Measurements from ENCODE around the gene EPAS1. TPM values are rescaled to one million over a fixed set of nuclear protein-coding genes. Genes with fewer than 3 reads are reported as not detected.

The EPAS1 gene
- total and polyA plus RNA-seq, 4 donors: 26.2 to 193 (median 61.1) TPM

DNA sequence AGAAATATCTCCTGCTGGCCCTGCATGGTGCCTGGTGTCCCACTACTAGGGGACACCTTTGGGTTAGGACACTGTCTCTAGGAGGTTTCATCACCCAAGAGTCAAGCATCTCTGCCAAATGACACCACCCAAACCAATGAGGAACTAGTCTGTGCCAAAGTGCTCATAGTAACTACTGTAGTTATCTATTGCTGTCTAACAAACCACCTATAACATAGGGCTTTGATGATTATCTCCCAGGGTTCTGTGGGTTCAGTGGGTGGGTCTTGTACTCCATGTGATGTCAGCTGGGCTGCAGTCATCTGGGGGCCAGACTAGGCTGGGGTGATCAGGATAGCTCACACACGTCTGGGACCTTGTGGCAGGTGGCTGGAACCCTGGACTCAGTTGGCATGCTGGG is 59.8 kb downstream of the EPAS1 start:
- Histone ChIP-seq H3K27me3 (ENCODE audit: control insufficient read depth in 4 of 4, insufficient read depth in 4 of 4, low read length in 3 of 4) (no peaks in the 10 kb centered on the region), H3K36me3 (ENCODE audit: control insufficient read depth in 4 of 4, insufficient read depth in 3 of 4, low read depth in 1 of 4, low read length in 3 of 4) (peaks cover 23 to 86% (median 64%) of the 10 kb centered on the region in 4 donors), H3K27ac (ENCODE audit: low read depth in 1 of 2, low read length in 2 of 2) (no peak overlapping the region), H3K9ac (ENCODE audit: low read depth in 1 of 2, low read length in 2 of 2) (no peak overlapping the region), H3K9me3 (ENCODE audit: control insufficient read depth in 4 of 4, low read length in 3 of 4) (no peaks in the 10 kb centered on the region), H3K4me3 (ENCODE audit: low read depth in 1 of 3, low read length in 3 of 3) (no peak overlapping the region), H3K4me1 (ENCODE audit: control insufficient read depth in 4 of 4, insufficient read depth in 4 of 4, low read length in 3 of 4) (peaks cover 0 to 2% (median 0%) of the 10 kb centered on the region in 4 donors)
- 87% methylated on average over 1 of the region's 1 CpG for WGBS
- DNase-seq (ENCODE audit: low spot score): no peak
- TF ChIP-seq HNF4A (conservative IDR thresholded peaks at IDR 0.05) (no peak), JUND (IDR thresholded peaks at IDR 0.05) (no peak)

DNA sequence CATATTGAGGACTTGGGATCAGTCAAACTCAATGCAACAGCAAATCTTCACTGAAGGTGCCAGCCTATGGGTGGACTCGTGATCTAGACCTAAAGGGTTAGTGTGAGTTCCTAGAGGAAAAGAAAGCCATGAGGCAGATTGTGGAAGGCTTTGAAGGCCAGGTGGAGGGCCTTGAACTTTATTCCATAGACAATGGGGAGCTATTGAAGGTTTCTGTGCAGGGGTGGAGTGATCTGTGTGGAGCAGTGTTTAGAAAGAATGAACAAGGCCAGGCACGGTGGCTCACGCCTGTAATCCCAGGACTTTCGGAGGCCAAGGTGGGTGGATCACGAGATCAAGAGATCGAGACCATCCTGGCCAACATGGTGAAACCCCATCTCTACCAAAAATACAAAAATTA is 61.5 kb downstream of the EPAS1 start:
- Histone ChIP-seq H3K9ac (ENCODE audit: low read depth in 1 of 2, low read length in 2 of 2) (no peak overlapping the region), H3K4me3 (ENCODE audit: low read depth in 1 of 3, low read length in 3 of 3) (no peak overlapping the region), H3K36me3 (ENCODE audit: control insufficient read depth in 4 of 4, insufficient read depth in 3 of 4, low read depth in 1 of 4, low read length in 3 of 4) (peaks cover 25 to 86% (median 72%) of the 10 kb centered on the region in 4 donors), H3K4me1 (ENCODE audit: control insufficient read depth in 4 of 4, insufficient read depth in 4 of 4, low read length in 3 of 4) (peaks cover 0 to under 1% (median 0%) of the 10 kb centered on the region in 4 donors), H3K27me3 (ENCODE audit: control insufficient read depth in 4 of 4, insufficient read depth in 4 of 4, low read length in 3 of 4) (no peaks in the 10 kb centered on the region), H3K27ac (ENCODE audit: low read depth in 1 of 2, low read length in 2 of 2) (no peak overlapping the region), H3K9me3 (ENCODE audit: control insufficient read depth in 4 of 4, low read length in 3 of 4) (no peaks in the 10 kb centered on the region)
- no peak for DNase-seq (ENCODE audit: low spot score)
- TF ChIP-seq, protein P1, sequence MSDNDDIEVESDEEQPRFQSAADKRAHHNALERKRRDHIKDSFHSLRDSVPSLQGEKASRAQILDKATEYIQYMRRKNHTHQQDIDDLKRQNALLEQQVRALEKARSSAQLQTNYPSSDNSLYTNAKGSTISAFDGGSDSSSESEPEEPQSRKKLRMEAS (IDR thresholded peaks at IDR 0.05): no peak
- TF ChIP-seq SP1 (IDR thresholded peaks at IDR 0.05) (no peak), YY1 (IDR thresholded peaks at IDR 0.05) (no peak)
- TF ChIP-seq, protein P2, sequence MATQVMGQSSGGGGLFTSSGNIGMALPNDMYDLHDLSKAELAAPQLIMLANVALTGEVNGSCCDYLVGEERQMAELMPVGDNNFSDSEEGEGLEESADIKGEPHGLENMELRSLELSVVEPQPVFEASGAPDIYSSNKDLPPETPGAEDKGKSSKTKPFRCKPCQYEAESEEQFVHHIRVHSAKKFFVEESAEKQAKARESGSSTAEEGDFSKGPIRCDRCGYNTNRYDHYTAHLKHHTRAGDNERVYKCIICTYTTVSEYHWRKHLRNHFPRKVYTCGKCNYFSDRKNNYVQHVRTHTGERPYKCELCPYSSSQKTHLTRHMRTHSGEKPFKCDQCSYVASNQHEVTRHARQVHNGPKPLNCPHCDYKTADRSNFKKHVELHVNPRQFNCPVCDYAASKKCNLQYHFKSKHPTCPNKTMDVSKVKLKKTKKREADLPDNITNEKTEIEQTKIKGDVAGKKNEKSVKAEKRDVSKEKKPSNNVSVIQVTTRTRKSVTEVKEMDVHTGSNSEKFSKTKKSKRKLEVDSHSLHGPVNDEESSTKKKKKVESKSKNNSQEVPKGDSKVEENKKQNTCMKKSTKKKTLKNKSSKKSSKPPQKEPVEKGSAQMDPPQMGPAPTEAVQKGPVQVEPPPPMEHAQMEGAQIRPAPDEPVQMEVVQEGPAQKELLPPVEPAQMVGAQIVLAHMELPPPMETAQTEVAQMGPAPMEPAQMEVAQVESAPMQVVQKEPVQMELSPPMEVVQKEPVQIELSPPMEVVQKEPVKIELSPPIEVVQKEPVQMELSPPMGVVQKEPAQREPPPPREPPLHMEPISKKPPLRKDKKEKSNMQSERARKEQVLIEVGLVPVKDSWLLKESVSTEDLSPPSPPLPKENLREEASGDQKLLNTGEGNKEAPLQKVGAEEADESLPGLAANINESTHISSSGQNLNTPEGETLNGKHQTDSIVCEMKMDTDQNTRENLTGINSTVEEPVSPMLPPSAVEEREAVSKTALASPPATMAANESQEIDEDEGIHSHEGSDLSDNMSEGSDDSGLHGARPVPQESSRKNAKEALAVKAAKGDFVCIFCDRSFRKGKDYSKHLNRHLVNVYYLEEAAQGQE (IDR thresholded peaks at IDR 0.05): no peak
- WGBS: 94% methylated on average over 6 of the region's 6 CpGs

DNA sequence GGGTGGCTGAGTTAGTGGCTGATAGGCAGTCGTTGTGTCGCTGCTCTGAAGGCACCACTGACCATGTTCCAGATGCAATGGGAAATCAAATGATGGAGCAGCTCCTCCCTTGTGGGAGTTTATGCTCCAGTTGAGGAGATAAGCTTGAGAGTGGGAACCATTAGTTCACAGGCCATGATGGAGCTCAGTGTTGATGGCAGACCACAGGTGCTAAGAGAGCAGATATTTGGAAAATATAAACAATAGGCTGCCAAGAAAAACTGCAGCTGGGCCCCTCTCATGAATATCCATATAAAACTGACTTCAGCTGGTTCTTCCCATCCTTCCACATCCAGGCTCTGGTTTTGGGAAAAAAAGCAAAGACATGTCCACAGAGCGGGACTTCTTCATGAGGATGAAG is 63.1 kb downstream of the EPAS1 start:
- H3K36me3 ChIP-seq (ENCODE audit: control insufficient read depth in 4 of 4, insufficient read depth in 3 of 4, low read depth in 1 of 4, low read length in 3 of 4): peaks cover 23 to 83% (median 67%) of the 10 kb centered on the region in 4 donors
- TF ChIP-seq, protein P2 (IDR thresholded peaks at IDR 0.05): no peak
- TF ChIP-seq SP1 (IDR thresholded peaks at IDR 0.05) (no peak), HNF4A (conservative IDR thresholded peaks at IDR 0.05) (no peak), FOXA1 (IDR thresholded peaks at IDR 0.05) (no peak), JUND (IDR thresholded peaks at IDR 0.05) (no peak), FOXA2 (IDR thresholded peaks at IDR 0.05) (no peak), NR2F2 (IDR thresholded peaks at IDR 0.05) (no peak), HNF4G (IDR thresholded peaks at IDR 0.05) (no peak), RAD21 (IDR thresholded peaks at IDR 0.05) (no peak), EGR1 (IDR thresholded peaks at IDR 0.05; ENCODE audit: low read depth in 2 of 2) (no peak), GABPA (IDR thresholded peaks at IDR 0.05 in 1 of 2, conservative IDR thresholded peaks at IDR 0.05 in 1 of 2) (no peak)
- TF ChIP-seq, protein P1 (IDR thresholded peaks at IDR 0.05): no peak
- TF ChIP-seq, protein P3, sequence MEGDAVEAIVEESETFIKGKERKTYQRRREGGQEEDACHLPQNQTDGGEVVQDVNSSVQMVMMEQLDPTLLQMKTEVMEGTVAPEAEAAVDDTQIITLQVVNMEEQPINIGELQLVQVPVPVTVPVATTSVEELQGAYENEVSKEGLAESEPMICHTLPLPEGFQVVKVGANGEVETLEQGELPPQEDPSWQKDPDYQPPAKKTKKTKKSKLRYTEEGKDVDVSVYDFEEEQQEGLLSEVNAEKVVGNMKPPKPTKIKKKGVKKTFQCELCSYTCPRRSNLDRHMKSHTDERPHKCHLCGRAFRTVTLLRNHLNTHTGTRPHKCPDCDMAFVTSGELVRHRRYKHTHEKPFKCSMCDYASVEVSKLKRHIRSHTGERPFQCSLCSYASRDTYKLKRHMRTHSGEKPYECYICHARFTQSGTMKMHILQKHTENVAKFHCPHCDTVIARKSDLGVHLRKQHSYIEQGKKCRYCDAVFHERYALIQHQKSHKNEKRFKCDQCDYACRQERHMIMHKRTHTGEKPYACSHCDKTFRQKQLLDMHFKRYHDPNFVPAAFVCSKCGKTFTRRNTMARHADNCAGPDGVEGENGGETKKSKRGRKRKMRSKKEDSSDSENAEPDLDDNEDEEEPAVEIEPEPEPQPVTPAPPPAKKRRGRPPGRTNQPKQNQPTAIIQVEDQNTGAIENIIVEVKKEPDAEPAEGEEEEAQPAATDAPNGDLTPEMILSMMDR (IDR thresholded peaks at IDR 0.05; ENCODE audit: low read depth, low read length, missing input control): no peak
- TF ChIP-seq, protein P4, sequence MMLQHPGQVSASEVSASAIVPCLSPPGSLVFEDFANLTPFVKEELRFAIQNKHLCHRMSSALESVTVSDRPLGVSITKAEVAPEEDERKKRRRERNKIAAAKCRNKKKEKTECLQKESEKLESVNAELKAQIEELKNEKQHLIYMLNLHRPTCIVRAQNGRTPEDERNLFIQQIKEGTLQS (IDR thresholded peaks at IDR 0.05): no peak
- TF ChIP-seq, protein P5, sequence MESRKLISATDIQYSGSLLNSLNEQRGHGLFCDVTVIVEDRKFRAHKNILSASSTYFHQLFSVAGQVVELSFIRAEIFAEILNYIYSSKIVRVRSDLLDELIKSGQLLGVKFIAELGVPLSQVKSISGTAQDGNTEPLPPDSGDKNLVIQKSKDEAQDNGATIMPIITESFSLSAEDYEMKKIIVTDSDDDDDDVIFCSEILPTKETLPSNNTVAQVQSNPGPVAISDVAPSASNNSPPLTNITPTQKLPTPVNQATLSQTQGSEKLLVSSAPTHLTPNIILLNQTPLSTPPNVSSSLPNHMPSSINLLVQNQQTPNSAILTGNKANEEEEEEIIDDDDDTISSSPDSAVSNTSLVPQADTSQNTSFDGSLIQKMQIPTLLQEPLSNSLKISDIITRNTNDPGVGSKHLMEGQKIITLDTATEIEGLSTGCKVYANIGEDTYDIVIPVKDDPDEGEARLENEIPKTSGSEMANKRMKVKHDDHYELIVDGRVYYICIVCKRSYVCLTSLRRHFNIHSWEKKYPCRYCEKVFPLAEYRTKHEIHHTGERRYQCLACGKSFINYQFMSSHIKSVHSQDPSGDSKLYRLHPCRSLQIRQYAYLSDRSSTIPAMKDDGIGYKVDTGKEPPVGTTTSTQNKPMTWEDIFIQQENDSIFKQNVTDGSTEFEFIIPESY (IDR thresholded peaks at IDR 0.05): no peak
- no peak overlapping the region for H3K27ac ChIP-seq (ENCODE audit: low read depth in 1 of 2, low read length in 2 of 2)
- H3K4me3 ChIP-seq (ENCODE audit: low read depth in 1 of 3, low read length in 3 of 3): no peak overlapping the region
- no peak for DNase-seq (ENCODE audit: low spot score)
- H3K4me1 ChIP-seq (ENCODE audit: control insufficient read depth in 4 of 4, insufficient read depth in 4 of 4, low read length in 3 of 4): peaks cover 0 to 3% (median under 1%) of the 10 kb centered on the region in 4 donors
- WGBS: 84% methylated on average over 3 of the region's 3 CpGs
- H3K27me3 ChIP-seq (ENCODE audit: control insufficient read depth in 4 of 4, insufficient read depth in 4 of 4, low read length in 3 of 4): no peaks in the 10 kb centered on the region
- no peaks in the 10 kb centered on the region for H3K9me3 ChIP-seq (ENCODE audit: control insufficient read depth in 4 of 4, low read length in 3 of 4)
- H3K9ac ChIP-seq (ENCODE audit: low read depth in 1 of 2, low read length in 2 of 2): no peak overlapping the region

Data from liver (tissue), 9 donors.